ENCODE measurements around the gene TMEM86A. TPM values are rescaled to one million over a fixed set of nuclear protein-coding genes. Genes with fewer than 3 reads are reported as not detected.

Gene TMEM86A
- total and polyA plus RNA-seq, 4 donors, result 4.9 to 6.6 (median 6.0) TPM

GRCh38 chr11:18720808-18721560, 22.4 kb downstream of the TMEM86A start:
- Histone ChIP-seq H3K4me3 (ENCODE audit: low read depth, low read length) (peak overlapping the region; percentile 81), H3K27ac (ENCODE audit: low read depth, low read length) (peak overlapping the region; percentile 84), H3K9me3 (ENCODE audit: control insufficient read depth, insufficient read depth, low read length) (no peaks in the 10 kb centered on the region), H3K36me3 (ENCODE audit: control insufficient read depth, insufficient read depth, low read length) (no peaks in the 10 kb centered on the region), H3K4me1 (ENCODE audit: control insufficient read depth, insufficient read depth, low read length) (peaks cover 28% of the 10 kb centered on the region), H3K27me3 (ENCODE audit: control insufficient read depth, insufficient read depth, low read length) (no peaks in the 10 kb centered on the region)
- peak in 4 of 6 donors; percentile 65 to 96 (median 86) for DNase-seq (ENCODE audit: low read depth in 4 of 6, low spot score in 6 of 6)
- WGBS (ENCODE audit: insufficient coverage), result 2% methylated on average over 36 of the region's 41 CpGs

GRCh38 chr11:18721561-18722292, 23.1 kb downstream of the TMEM86A start:
- WGBS (ENCODE audit: insufficient coverage), result under 1% methylated on average over 30 of the region's 36 CpGs

DNA sequence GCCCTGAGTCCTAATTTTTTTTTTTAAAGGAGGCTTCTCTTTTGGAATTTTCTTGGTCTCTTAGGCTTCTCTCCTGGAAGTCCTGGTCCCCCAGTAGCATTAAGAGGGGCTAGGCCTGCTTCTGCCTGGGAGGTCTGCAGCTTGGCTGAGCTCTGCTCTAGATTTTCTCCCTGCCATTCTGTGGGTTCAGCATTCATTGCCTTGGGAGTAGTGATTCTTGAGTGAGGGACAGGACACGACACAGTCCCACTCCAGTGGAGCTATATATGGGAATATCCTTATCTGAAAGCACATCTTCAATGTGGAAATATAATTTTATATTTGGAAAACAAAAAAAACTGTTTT, 23.7 kb downstream of the TMEM86A start:
- no CpG with 5 or more reads among the region's 1 CpG for WGBS (ENCODE audit: insufficient coverage)
- Histone ChIP-seq H3K4me1 (ENCODE audit: control insufficient read depth, insufficient read depth, low read length) (peaks cover 32% of the 10 kb centered on the region), H3K27ac (ENCODE audit: low read depth, low read length) (no peak overlapping the region), H3K4me3 (ENCODE audit: low read depth, low read length) (peak overlapping the region; percentile 81), H3K9me3 (ENCODE audit: control insufficient read depth, insufficient read depth, low read length) (no peaks in the 10 kb centered on the region), H3K27me3 (ENCODE audit: control insufficient read depth, insufficient read depth, low read length) (no peaks in the 10 kb centered on the region), H3K36me3 (ENCODE audit: control insufficient read depth, insufficient read depth, low read length) (no peaks in the 10 kb centered on the region)
- no peak for DNase-seq (ENCODE audit: low read depth in 4 of 6, low spot score in 6 of 6)

More at GRCh38 chr11:18721561-18722292, 23.1 kb downstream of the TMEM86A start:
- Histone ChIP-seq H3K27me3 (ENCODE audit: control insufficient read depth, insufficient read depth, low read length) (no peaks in the 10 kb centered on the region), H3K4me3 (ENCODE audit: low read depth, low read length) (peak overlapping the region; percentile 81), H3K4me1 (ENCODE audit: control insufficient read depth, insufficient read depth, low read length) (peaks cover 32% of the 10 kb centered on the region), H3K27ac (ENCODE audit: low read depth, low read length) (peak overlapping the region; percentile 84), H3K9me3 (ENCODE audit: control insufficient read depth, insufficient read depth, low read length) (no peaks in the 10 kb centered on the region), H3K36me3 (ENCODE audit: control insufficient read depth, insufficient read depth, low read length) (no peaks in the 10 kb centered on the region)
- DNase-seq (ENCODE audit: low read depth in 4 of 6, low spot score in 6 of 6), result peak in 3 of 6 donors; percentile 31 to 81 (median 79)

DNA sequence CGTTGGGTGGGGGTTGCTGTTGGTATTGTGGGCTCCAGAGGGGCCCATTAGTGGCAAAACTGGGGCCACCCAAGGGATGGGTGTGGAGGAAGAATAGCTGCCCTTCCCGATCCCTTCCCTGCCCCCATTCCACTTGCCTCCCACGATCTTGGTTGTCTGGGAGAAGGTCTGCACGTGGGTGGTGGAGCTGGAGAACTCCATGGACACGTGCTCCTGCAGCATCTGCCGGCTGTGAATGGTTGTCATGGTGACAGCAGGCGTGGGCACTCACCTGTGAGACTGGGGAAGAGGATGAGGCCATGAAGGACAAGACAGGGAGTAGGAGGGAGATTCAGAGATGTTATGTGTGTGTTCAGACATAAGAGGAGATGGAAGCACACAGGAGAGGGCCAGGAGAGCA, 25.4 kb downstream of the TMEM86A start:
- H3K4me3 ChIP-seq (ENCODE audit: low read depth, low read length), result no peak overlapping the region
- H3K4me1 ChIP-seq (ENCODE audit: control insufficient read depth, insufficient read depth, low read length), result peaks cover 37% of the 10 kb centered on the region
- no peak overlapping the region for H3K27ac ChIP-seq (ENCODE audit: low read depth, low read length)
- peaks cover 6% of the 10 kb centered on the region for H3K36me3 ChIP-seq (ENCODE audit: control insufficient read depth, insufficient read depth, low read length)
- peak in 3 of 6 donors; percentile 28 to 83 (median 30) for DNase-seq (ENCODE audit: low read depth in 4 of 6, low spot score in 6 of 6)
- H3K27me3 ChIP-seq (ENCODE audit: control insufficient read depth, insufficient read depth, low read length), result no peaks in the 10 kb centered on the region
- no peaks in the 10 kb centered on the region for H3K9me3 ChIP-seq (ENCODE audit: control insufficient read depth, insufficient read depth, low read length)
- WGBS (ENCODE audit: insufficient coverage), result 18% methylated on average over 5 of the region's 7 CpGs

GRCh38 chr11:18726040-18726439, 27.5 kb downstream of the TMEM86A start, which contains the start of gene IGSF22:
IGSF22 (minus strand) TSS chr11:18726188; CDS start chr11:18724236, 1,952 bp downstream.
- no peak within 1 kb of the TSS for H3K27ac ChIP-seq (ENCODE audit: low read depth, low read length)
- peaks cover 28% of the 10 kb centered on the region for H3K4me1 ChIP-seq (ENCODE audit: control insufficient read depth, insufficient read depth, low read length)
- 34% methylated on average over 3 of the region's 7 CpGs for WGBS (ENCODE audit: insufficient coverage)
- H3K4me3 ChIP-seq (ENCODE audit: low read depth, low read length), result no peak within 1 kb of the TSS
- no peaks in the 10 kb centered on the region for H3K9me3 ChIP-seq (ENCODE audit: control insufficient read depth, insufficient read depth, low read length)
- H3K36me3 ChIP-seq (ENCODE audit: control insufficient read depth, insufficient read depth, low read length), result peaks cover 13% of the 10 kb centered on the region
- no peaks in the 10 kb centered on the region for H3K27me3 ChIP-seq (ENCODE audit: control insufficient read depth, insufficient read depth, low read length)
- DNase-seq (ENCODE audit: low read depth in 4 of 6, low spot score in 6 of 6), result peak in 1 of 6 donors; percentile 31

- Histone ChIP-seq H3K27ac (ENCODE audit: low read depth, low read length) (no peak overlapping the region), H3K4me3 (ENCODE audit: low read depth, low read length) (no peak overlapping the region), H3K9me3 (ENCODE audit: control insufficient read depth, insufficient read depth, low read length) (no peaks in the 10 kb centered on the region), H3K27me3 (ENCODE audit: control insufficient read depth, insufficient read depth, low read length) (no peaks in the 10 kb centered on the region), H3K36me3 (ENCODE audit: control insufficient read depth, insufficient read depth, low read length) (peaks cover 13% of the 10 kb centered on the region), H3K4me1 (ENCODE audit: control insufficient read depth, insufficient read depth, low read length) (peaks cover 15% of the 10 kb centered on the region)
- 63% methylated on average over 8 of the region's 10 CpGs for WGBS (ENCODE audit: insufficient coverage)
- peak in 2 of 6 donors; percentile 78 to 80 for DNase-seq (ENCODE audit: low read depth in 4 of 6, low spot score in 6 of 6)
Measured at GRCh38 chr11:18727479-18728236, 29.1 kb downstream of the TMEM86A start.

DNA sequence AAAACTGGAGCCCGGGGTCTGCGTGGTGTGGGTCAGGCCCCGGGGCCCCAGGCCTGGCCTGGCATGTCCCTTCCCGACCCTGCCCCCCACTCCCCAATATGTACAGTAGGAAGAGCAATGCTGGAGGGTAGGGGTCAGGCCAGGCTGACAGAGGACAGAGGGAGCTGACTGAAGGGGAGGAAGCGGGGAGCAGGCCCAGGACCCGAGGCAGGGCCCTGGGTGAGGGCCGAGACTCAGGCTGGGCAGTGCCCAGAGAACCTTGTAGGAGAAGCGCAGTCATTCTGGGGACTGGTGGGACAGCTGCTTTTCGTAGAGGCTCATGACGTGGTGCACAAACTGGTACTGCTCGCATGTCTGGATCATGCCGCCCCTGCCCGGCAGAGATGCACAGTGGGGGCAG, 30.1 kb downstream of the TMEM86A start:
- Histone ChIP-seq H3K36me3 (ENCODE audit: control insufficient read depth, insufficient read depth, low read length) (peaks cover 20% of the 10 kb centered on the region), H3K4me3 (ENCODE audit: low read depth, low read length) (no peak overlapping the region), H3K4me1 (ENCODE audit: control insufficient read depth, insufficient read depth, low read length) (peaks cover 15% of the 10 kb centered on the region), H3K27me3 (ENCODE audit: control insufficient read depth, insufficient read depth, low read length) (no peaks in the 10 kb centered on the region), H3K9me3 (ENCODE audit: control insufficient read depth, insufficient read depth, low read length) (no peaks in the 10 kb centered on the region), H3K27ac (ENCODE audit: low read depth, low read length) (no peak overlapping the region)
- WGBS (ENCODE audit: insufficient coverage), result 88% methylated on average over 9 of the region's 13 CpGs
- no peak for DNase-seq (ENCODE audit: low read depth in 4 of 6, low spot score in 6 of 6)

GRCh38 chr11:18729426-18729825, 30.8 kb downstream of the TMEM86A start:
- 89% methylated on average over 14 of the region's 16 CpGs for WGBS (ENCODE audit: insufficient coverage)
- Histone ChIP-seq H3K4me1 (ENCODE audit: control insufficient read depth, insufficient read depth, low read length) (peaks cover 11% of the 10 kb centered on the region), H3K27ac (ENCODE audit: low read depth, low read length) (no peak overlapping the region), H3K9me3 (ENCODE audit: control insufficient read depth, insufficient read depth, low read length) (no peaks in the 10 kb centered on the region), H3K4me3 (ENCODE audit: low read depth, low read length) (no peak overlapping the region), H3K36me3 (ENCODE audit: control insufficient read depth, insufficient read depth, low read length) (peaks cover 20% of the 10 kb centered on the region), H3K27me3 (ENCODE audit: control insufficient read depth, insufficient read depth, low read length) (no peaks in the 10 kb centered on the region)
- no peak for DNase-seq (ENCODE audit: low read depth in 4 of 6, low spot score in 6 of 6)

DNA sequence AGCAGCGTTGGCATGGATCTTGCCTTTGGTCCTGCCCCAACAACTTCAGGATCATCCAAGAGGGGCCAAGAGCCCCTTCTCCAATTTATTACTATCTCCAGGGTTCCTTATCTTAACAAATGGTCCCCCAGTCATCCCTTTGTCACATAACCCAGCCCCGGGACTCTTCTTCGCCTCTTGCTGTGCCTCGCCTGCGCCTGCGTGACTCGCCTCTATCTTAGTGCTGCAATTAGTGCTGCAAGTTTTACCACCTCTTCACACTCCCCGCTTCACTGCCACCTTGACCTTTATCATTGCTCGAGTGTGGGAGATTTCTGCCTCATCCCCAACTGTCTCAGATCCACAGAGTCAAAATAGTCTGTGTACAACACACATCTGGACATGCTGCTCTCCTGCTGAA, 31.4 kb downstream of the TMEM86A start:
- DNase-seq (ENCODE audit: low read depth in 4 of 6, low spot score in 6 of 6), result no peak
- Histone ChIP-seq H3K27ac (ENCODE audit: low read depth, low read length) (no peak overlapping the region), H3K27me3 (ENCODE audit: control insufficient read depth, insufficient read depth, low read length) (no peaks in the 10 kb centered on the region), H3K9me3 (ENCODE audit: control insufficient read depth, insufficient read depth, low read length) (no peaks in the 10 kb centered on the region), H3K36me3 (ENCODE audit: control insufficient read depth, insufficient read depth, low read length) (peaks cover 20% of the 10 kb centered on the region), H3K4me3 (ENCODE audit: low read depth, low read length) (no peak overlapping the region), H3K4me1 (ENCODE audit: control insufficient read depth, insufficient read depth, low read length) (peaks cover 11% of the 10 kb centered on the region)
- WGBS (ENCODE audit: insufficient coverage), result 90% methylated on average over 8 of the region's 9 CpGs
